Natural killer cell (primary cell): ENCODE measurements around the gene DPEP2NB. TPM values are rescaled to one million over a fixed set of nuclear protein-coding genes. Genes with fewer than 3 reads are reported as not detected.
"Not testable (repeated sequence)": the region's sequence is repeated elsewhere in the genome, so short reads cannot be mapped to it uniquely, and the experiment has no call there.

Experiments
- ATAC-seq, 3 donors: fragments of 150-1000 bp in 2 of 3; fragments of 200-7000 bp in 1 of 3; cut with Tn5 transposase; 1 replicate in 1 of 3; 2 replicates in 2 of 3; pipeline ENCODE4 v1.10.0; 2021; ENCODE audit warnings: mild to moderate bottlenecking in 2 of 3, moderate library complexity in 2 of 3
- DNase-seq, 2 donors: peaks; one replicate each; pipeline versions ENCODE4 v3.0.0 to v3.0.0-alpha.2; 2013 to 2021; ENCODE audit warnings: mixed read lengths in 1 of 2
- H3K27ac ChIP-seq: one replicate; pipeline ENCODE4 v1.5.1; 2013; ENCODE audit warnings: mild to moderate bottlenecking, low read length
- H3K27me3 ChIP-seq: one replicate; pipeline ENCODE4 v1.6.1; 2013; ENCODE audit warnings: low read length; ENCODE audit not compliant: control insufficient read depth, insufficient read depth
- H3K36me3 ChIP-seq: one replicate; pipeline ENCODE4 v1.6.1; 2013; ENCODE audit warnings: low read length; ENCODE audit not compliant: control insufficient read depth, insufficient read depth
- H3K4me1 ChIP-seq: one replicate; pipeline ENCODE4 v1.6.1; 2013; ENCODE audit warnings: low read length; ENCODE audit not compliant: control insufficient read depth, insufficient read depth
- H3K4me3 ChIP-seq: one replicate; pipeline ENCODE4 v1.5.1; 2013; ENCODE audit warnings: low read length
- H3K9me3 ChIP-seq: one replicate; pipeline ENCODE4 v1.6.1; 2013; ENCODE audit warnings: low read length; ENCODE audit not compliant: control insufficient read depth, insufficient read depth
- H3K27ac Mint-ChIP-seq, 2 donors: one replicate each; pipeline ENCODE4 v1.8.0; 2022; ENCODE audit warnings: mild to moderate bottlenecking in 2 of 2, mixed read lengths in 2 of 2, moderate library complexity in 1 of 2
- H3K27me3 Mint-ChIP-seq, 2 donors: one replicate each; pipeline ENCODE4 v1.8.0; 2022; ENCODE audit warnings: low read depth in 2 of 2, mixed read lengths in 2 of 2
- H3K36me3 Mint-ChIP-seq: one replicate; pipeline ENCODE4 v1.8.0; 2022; ENCODE audit warnings: mixed read lengths
- H3K4me1 Mint-ChIP-seq, 2 donors: one replicate each; pipeline ENCODE4 v1.8.0; 2022; ENCODE audit warnings: mixed read lengths in 2 of 2
- H3K4me3 Mint-ChIP-seq: one replicate; pipeline ENCODE4 v1.8.0; 2022; ENCODE audit warnings: mild to moderate bottlenecking, moderate library complexity, mixed read lengths
- H3K9me3 Mint-ChIP-seq, 2 donors: one replicate each; pipeline ENCODE4 v1.8.0; 2022; ENCODE audit warnings: mixed read lengths in 2 of 2
- WGBS: methylation state at CpG from one replicate; pipeline ENCODE4 v1.1.7; 2013; ENCODE audit warnings: missing lambda C conversion rate; ENCODE audit not compliant: insufficient coverage; 5-methylcytosine and 5-hydroxymethylcytosine counted together
- intact Hi-C: fragments of 100-400 bp; cut with micrococcal nuclease; formaldehyde crosslinking; loops from one replicate; pipeline ENCODE4 v1.14.2; 2022
- total RNA-seq, 4 donors: library from RNA; stranded (reverse); fragments of 120-200 nt in 1 of 4; gene quantifications; one replicate each; pipeline versions ENCODE4 v1.2.3 to v1.2.4, GENCODE V29; 2013 to 2022
- TF ChIP-seq, protein P1 (sequence below): fragments of 200-600 bp; IDR thresholded peaks from one replicate; pipeline ENCODE4 v1.8.0; 2022; ENCODE audit warnings: antibody characterized with exemption

The DPEP2NB gene
- total RNA-seq, 3 donors from 2014 or later (not counting 1 experiment from before 2014, with no cell fraction given): not detected

DNA sequence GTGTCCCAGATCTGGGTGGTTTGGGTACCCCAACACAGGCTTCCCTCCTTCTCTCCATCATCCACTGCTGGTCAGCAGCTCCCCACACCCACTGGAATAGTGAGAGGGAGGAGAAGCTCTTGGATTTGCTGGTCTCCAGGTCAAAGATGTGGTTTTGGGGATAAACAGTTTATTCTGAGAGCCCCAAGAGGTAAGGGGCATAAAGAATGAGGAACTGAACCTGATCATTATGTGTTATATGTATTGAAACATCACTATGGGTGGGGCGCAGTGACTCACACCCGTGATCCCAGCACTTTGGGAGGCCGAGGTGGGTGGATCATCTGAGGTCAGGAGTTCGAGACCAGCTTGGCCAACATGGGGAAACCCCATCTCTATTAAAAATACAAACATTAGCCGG is 20.3 kb downstream of the DPEP2NB start:
- peak overlapping the region; percentile 37 for H3K4me3 Mint-ChIP-seq
- H3K4me1 Mint-ChIP-seq: peaks cover 36 to 59% of the 10 kb centered on the region in 2 donors
- peaks cover 4% of the 10 kb centered on the region for H3K9me3 ChIP-seq
- DNase-seq (no peak), ATAC-seq (no peak)
- H3K9me3 Mint-ChIP-seq: no peaks in the 10 kb centered on the region
- H3K27me3 ChIP-seq: no peaks in the 10 kb centered on the region
- 48% methylated on average over 5 of the region's 5 CpGs for WGBS
- peaks cover 6% of the 10 kb centered on the region for H3K36me3 ChIP-seq
- no peak overlapping the region for H3K4me3 ChIP-seq
- H3K27ac ChIP-seq: peak overlapping the region; percentile 89
- no peaks in the 10 kb centered on the region for H3K27me3 Mint-ChIP-seq
- intact Hi-C loops: no loop called here
- H3K36me3 Mint-ChIP-seq: no peaks in the 10 kb centered on the region
- H3K27ac Mint-ChIP-seq: peak overlapping the region; percentile 89 to 95
- TF ChIP-seq, protein P1, sequence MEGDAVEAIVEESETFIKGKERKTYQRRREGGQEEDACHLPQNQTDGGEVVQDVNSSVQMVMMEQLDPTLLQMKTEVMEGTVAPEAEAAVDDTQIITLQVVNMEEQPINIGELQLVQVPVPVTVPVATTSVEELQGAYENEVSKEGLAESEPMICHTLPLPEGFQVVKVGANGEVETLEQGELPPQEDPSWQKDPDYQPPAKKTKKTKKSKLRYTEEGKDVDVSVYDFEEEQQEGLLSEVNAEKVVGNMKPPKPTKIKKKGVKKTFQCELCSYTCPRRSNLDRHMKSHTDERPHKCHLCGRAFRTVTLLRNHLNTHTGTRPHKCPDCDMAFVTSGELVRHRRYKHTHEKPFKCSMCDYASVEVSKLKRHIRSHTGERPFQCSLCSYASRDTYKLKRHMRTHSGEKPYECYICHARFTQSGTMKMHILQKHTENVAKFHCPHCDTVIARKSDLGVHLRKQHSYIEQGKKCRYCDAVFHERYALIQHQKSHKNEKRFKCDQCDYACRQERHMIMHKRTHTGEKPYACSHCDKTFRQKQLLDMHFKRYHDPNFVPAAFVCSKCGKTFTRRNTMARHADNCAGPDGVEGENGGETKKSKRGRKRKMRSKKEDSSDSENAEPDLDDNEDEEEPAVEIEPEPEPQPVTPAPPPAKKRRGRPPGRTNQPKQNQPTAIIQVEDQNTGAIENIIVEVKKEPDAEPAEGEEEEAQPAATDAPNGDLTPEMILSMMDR: no peak
- peaks cover 77% of the 10 kb centered on the region for H3K4me1 ChIP-seq

DNA sequence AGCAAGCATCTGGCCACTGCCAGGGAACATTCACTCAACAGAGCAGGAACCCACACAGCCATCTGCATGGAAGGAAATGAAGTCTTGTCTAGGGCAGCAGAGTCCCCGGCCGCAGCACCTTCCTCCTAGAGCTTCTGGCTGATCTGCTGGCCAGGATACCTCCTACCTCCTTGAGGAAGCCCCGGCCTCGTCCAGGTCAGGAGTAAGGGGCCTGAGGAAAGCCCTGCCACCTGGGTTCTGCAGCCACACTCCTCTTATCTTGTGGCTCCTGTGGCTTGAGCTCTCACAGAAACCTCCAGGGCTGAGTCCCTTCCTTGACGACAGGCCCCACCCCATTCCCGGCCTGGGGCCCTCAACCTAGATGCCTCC is 21.7 kb downstream of the DPEP2NB start:
- DNase-seq, H3K27me3 Mint-ChIP-seq, H3K9me3 Mint-ChIP-seq, intact Hi-C loops, H3K36me3 Mint-ChIP-seq, H3K9me3 ChIP-seq, H3K27me3 ChIP-seq, H3K36me3 ChIP-seq: not testable (repeated sequence)
- ATAC-seq: peak; percentile 7 to 17 (median 15)
- Mint-ChIP-seq H3K4me3 (peak overlapping the region; percentile 83), H3K4me1 (peaks cover 28 to 53% of the 10 kb centered on the region in 2 donors), H3K27ac (peak overlapping the region; percentile 89 to 95)
- WGBS: 8% methylated on average over 4 of the region's 6 CpGs
- peak overlapping the region; percentile 32 for H3K4me3 ChIP-seq
- peak overlapping the region; percentile 89 for H3K27ac ChIP-seq
- peaks cover 77% of the 10 kb centered on the region for H3K4me1 ChIP-seq

DNA sequence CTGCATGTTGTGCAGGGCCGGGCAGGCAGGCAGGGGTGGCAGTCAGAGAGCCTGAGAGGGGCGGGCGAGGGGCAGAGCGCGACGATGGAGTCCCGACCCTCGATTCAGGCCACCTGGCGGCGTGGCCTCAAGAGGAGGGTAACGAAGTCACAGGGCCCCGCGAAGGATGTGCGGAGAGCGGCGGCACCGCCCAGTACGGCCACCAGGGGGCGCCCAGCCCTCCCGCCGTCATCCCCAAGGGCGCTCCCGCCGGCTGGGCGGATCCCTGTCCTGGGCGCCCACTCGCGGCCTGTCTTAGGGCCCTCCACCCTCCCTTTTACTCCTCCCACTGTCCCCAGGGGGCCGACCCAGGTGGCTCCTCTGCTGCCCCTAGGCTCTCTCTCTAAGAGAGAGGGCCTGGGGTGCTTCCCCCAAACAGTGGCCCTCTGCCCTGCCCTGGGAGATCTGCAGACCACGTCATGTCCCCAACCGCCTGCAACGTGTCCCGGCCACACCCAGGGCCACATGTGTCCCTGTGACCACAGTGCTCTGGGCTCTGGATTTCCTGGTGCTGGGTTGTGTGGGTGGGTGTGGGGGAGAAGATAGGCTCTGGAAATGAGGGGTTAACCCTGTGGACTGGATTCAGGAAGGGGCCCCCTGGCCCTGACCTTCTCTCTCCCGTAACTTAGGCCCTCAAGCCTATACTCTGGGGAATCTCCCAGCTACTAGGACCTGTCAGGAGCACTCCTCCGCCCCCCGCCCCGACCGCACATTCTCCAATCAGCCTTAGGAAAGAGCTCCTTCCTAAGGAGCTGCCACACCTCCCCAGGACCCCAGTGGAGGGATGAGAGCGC is 22.3 kb downstream of the DPEP2NB start:
- TF ChIP-seq, protein P1: peak; percentile 92
- Histone ChIP-seq H3K4me3 (peak overlapping the region; percentile 32), H3K27ac (peak overlapping the region; percentile 89), H3K36me3 (peaks cover 6% of the 10 kb centered on the region), H3K9me3 (peaks cover 2% of the 10 kb centered on the region), H3K4me1 (peaks cover 75% of the 10 kb centered on the region), H3K27me3 (no peaks in the 10 kb centered on the region)
- Mint-ChIP-seq H3K4me1 (peaks cover 24 to 53% of the 10 kb centered on the region in 2 donors), H3K27ac (peak overlapping the region; percentile 89 to 95), H3K27me3 (no peaks in the 10 kb centered on the region), H3K36me3 (no peaks in the 10 kb centered on the region), H3K4me3 (peak overlapping the region; percentile 83), H3K9me3 (no peaks in the 10 kb centered on the region)
- ATAC-seq (peak; percentile 88 to 95 (median 90)), DNase-seq (peak; percentile 85 to 91)
- intact Hi-C loops: loop anchor here (1.0 kb wide), 3 partner anchors 30 to 236 kb away; partner anchors contain the start of genes DDX28 and DUS2
- 4% methylated on average over 39 of the region's 39 CpGs for WGBS

DNA sequence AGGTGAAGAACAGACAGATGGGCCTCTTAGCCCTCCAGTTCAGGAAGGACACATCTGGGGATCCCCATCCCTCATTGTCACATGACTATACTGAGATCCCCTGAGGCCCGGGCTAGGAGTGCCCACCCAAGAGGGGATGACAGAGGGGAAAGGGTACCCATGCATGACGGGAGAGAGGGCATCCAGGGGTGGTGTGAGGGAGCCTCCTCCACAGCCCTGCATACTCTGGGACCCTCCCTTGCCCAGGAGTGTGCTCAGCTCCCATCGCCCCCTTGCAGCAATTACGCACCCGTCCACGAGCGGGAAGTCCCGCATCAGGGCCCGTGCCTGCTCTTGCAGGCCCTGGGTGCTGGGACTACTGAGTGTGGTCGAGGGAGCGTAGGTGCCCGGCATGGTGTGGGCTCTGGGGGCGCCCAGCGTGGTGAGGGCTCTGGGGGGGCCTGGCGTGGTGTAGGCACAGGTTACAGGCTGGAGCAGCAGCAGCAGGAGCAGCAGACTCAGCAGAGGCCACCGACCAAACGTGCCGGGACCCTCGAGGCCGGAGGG is 23.0 kb downstream of the DPEP2NB start:
- DNase-seq (no peak), ATAC-seq (no peak)
- Histone ChIP-seq H3K27me3 (no peaks in the 10 kb centered on the region), H3K36me3 (peaks cover 6% of the 10 kb centered on the region), H3K9me3 (no peaks in the 10 kb centered on the region), H3K27ac (peak overlapping the region; percentile 89), H3K4me1 (peaks cover 68% of the 10 kb centered on the region), H3K4me3 (no peak overlapping the region)
- Mint-ChIP-seq H3K4me3 (peak overlapping the region; percentile 63), H3K27ac (peak overlapping the region; percentile 89 to 95), H3K27me3 (no peaks in the 10 kb centered on the region), H3K9me3 (no peaks in the 10 kb centered on the region), H3K4me1 (peaks cover 28 to 53% of the 10 kb centered on the region in 2 donors), H3K36me3 (no peaks in the 10 kb centered on the region)
- TF ChIP-seq, protein P1: no peak
- 76% methylated on average over 20 of the region's 20 CpGs for WGBS
- intact Hi-C loops: loop anchor here (1.0 kb wide), 3 partner anchors 31 to 237 kb away; partner anchors contain the start of genes DDX28 and DUS2
